Jurkat, Clone E6-1 (cell line): ENCODE measurements around the gene TMEM80. TPM values are rescaled to one million over a fixed set of nuclear protein-coding genes. Genes with fewer than 3 reads are reported as not detected.
"Not testable (repeated sequence)": the region's sequence is repeated elsewhere in the genome, so short reads cannot be mapped to it uniquely, and the experiment has no call there.

Experiments
- DNase-seq: peaks from one replicate; pipeline ENCODE4 v3.0.0-alpha.2; 2011; ENCODE audit warnings: low read depth, low spot score
- H3K4me3 ChIP-seq: 2 replicates; pipeline ENCODE4 v1.5.1; 2011; ENCODE audit warnings: mild to moderate bottlenecking, low read length, control low read depth, moderate library complexity
- polyA plus RNA-seq: library from polyadenylated mRNA; unstranded; fragments of >200 nt; gene quantifications from one replicate; pipeline ENCODE4 v1.2.1, GENCODE V29; 2012; ENCODE audit warnings: missing spikeins; ENCODE audit not compliant: insufficient read length, insufficient read depth

The TMEM80 gene
- polyA plus RNA-seq, result 22.0 TPM

DNA sequence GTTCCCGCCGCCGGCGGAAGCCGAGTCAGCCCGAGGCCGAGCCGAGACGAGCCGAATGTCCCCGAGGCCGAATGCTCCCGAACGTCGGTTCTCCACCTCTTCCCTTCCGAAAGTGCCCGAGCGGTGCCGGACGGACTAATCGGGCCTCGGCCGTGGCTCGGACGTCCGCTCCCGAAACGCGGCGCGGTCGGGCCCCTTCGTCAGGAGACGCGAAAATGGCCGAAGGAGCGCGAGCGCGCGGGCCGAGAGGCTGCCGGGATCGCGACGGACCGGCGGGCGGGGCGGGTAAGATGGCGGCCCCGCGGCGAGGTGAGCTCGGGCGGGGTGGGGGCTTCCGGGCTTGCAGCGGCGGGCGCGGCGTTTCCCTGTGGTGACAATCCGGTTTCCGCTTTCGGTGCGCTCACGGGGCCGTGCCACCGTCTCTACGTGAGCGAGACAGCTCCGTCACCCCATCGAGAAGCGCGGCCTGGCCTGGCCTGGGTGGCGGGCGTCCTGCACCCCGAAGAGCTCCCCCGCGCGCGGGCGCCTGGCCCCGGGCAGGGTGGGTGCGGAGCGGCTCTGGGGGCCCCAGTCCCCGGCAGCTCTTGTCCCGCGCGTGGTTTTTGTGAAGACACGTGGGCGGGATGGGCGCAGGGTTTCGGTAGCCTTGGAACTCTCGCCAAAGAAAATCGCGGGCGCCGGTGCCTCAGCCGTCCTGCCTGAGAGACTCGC is at the start of gene TMEM80:
Gene TMEM80, plus strand, starts transcription at position 279 of the 711 bp plus-strand sequence. Its CDS starts 12 bp downstream, at position 291.
- peak; percentile 94 for DNase-seq
- H3K4me3 ChIP-seq, result peak within 1 kb of the TSS; percentile 89

DNA sequence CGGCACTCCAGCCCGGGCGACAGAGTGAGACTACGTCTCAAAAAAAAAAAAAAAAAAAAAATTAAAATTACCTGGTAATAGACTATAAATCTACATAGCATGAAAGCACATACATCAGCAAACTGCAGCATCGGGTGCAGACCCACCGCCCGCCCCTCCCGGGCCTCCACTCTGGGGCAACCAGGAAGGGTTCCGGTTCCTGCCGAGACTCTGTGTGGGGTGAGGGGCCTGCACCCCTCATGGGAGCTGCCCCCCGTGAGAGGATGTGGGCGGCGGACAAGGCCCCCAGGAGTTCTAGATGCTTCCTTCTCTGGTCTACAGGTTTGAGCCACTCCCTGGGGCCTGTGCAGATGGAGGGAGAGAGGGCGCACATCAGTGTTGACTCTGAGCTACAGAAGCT is 49.4 kb upstream of the TMEM80 start:
- no peak overlapping the region for H3K4me3 ChIP-seq
- DNase-seq, result no peak

DNA sequence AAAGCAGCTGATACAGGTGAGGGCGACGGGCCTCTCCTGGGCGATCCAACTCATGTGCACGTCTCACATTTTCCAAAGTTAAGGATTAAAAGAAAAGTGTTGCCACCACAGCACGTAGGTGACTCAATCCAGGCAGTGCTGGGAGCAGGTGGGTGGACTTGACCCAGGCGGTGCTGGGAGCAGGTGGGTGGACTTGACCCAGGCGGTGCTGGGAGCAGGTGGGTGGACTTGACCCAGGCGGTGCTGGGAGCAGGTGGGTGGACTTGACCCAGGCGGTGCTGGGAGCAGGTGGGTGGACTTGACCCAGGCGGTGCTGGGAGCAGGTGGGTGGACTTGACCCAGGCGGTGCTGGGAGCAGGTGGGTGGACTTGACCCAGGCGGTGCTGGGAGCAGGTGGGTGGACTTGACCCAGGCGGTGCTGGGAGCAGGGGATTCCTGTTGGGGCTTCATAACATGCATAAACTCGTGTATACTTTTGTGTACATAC is 47.9 kb upstream of the TMEM80 start:
- H3K4me3 ChIP-seq, DNase-seq: not testable (repeated sequence)

DNA sequence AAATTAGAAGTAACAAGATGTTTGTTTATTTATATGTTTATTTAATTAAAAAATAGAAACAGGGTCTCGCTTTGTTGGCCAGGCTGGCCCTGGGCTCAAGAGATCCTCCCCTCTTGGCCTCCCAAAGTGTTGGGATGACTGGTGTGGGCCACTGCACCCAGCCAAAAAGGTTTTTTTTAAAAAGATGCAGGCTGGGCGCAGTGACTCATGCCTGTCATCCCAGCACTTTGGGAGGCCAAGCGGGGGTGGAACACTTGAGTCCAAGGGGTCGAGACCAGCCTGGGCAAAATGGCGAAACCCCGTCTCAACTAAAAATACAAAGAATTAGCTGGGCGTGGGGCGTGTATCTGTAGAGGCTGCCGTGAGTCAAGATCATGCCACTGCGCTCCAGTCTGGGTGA is 45.1 kb upstream of the TMEM80 start:
- no peak overlapping the region for H3K4me3 ChIP-seq

DNA sequence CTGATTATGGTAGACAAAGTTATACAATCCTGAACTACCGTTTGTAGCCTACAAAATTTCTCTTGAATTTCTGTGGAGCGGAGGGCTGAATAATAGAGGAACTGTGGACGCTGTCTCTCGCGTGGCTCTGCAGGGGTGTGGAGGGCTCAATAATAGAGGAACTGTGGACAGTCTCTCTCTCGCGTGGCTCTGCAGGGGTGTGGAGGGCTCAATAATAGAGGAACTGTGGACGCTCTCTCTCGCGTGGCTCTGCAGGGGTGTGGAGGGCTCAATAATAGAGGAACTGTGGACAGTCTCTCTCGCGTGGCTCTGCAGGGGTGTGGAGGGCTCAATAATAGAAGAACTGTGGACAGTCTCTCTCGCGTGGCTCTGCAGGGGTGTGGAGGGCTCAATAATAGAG is 42.5 kb upstream of the TMEM80 start:
- not testable (repeated sequence) for DNase-seq, H3K4me3 ChIP-seq

More for the DNA sequence above, 45.1 kb upstream of the TMEM80 start:
- DNase-seq, result no peak

DNA sequence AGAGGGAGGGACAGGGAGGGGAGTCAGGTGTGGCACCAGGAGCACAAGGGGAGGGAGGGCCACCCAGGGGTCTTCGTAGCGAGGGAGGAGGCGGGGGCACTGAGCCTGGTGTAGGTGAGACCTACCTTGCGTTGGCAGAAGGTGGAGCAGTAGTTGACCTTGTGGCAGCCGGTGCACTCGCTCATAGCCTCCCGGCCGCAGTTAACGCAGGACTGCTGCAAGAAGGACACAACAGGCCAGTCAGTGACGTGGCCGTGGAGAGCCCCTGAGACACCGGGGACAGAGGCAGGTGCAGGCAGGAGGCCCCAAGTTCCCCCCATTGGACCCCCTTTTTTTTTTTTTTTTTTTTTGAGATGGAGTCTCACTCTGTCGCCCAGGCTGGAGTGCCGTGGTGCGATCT is 41.8 kb upstream of the TMEM80 start:
- DNase-seq, result no peak
- H3K4me3 ChIP-seq, result no peak overlapping the region

DNA sequence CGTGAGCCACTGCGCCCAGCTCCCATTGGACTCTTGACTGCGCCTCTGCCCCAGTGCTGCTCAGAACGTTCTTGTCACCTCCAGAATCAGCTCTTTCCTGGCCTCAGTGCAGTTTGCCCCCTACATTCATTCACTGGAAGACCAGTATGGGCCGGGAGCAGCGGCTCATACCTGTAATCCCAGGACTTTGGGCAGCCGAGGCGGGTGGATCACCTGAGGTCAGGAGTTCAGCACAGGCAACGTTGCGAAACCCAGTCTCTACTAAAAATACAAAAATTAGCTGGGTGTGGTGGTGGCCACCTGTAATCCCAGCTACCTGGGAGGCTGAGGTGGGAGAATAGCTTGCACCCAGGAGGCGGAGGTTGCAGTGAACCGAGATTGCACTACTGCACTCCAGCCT is 41.2 kb upstream of the TMEM80 start:
- not testable (repeated sequence) for H3K4me3 ChIP-seq, DNase-seq

DNA sequence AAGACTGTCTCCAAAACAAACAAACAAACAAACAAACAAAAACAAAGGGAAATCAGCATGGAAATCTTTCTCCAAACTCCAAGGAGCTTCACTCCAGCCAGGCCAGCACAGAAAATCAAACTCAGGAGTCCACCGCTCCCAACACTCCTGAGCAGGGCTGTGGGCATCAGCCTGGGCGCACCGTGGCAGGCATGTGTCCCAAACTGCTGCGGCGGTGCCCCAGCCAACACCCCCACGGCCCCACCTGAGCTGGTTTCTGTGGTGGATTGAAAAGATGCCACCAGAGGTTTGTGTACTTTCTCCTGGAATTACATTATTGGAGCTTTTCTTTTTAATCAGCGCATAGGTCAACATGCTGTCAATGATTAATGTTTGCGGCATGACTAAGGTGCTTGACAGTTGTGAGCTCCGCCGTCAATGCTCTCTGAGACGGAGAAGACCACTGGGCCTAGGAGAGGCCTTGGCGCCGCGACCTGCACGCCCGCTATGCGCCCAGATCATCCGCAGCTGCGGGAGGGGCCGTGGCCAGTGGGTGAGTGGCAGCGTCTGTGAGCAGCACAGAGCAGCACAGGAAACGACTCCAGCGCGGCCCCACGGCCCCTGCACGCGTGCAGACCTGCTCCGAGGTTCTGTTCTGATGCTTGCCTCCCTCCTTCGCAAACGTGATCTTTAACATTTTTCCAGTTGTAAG is 40.4 kb upstream of the TMEM80 start:
- DNase-seq, result no peak
- H3K4me3 ChIP-seq, result no peak overlapping the region

DNA sequence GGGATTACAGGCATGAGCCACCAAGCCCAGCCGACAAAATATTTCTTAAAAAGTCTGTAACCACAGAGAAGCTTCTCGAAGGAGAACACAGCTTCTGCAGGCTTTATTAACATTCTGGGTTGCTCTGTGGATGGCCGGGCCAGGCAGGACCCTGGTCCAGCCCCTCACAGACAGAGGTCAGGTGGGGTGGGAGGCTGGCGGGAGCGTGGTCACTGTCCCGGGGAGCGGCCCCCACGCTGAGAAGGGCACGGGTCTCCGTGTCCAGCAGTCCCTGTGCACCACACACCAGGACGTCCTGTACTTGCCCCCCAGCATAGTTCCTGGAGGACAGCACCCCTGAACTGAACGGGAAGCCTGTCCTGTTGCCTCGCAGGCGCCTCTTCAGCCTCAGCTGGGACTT is 39.2 kb upstream of the TMEM80 start:
- no peak for DNase-seq
- no peak overlapping the region for H3K4me3 ChIP-seq

DNA sequence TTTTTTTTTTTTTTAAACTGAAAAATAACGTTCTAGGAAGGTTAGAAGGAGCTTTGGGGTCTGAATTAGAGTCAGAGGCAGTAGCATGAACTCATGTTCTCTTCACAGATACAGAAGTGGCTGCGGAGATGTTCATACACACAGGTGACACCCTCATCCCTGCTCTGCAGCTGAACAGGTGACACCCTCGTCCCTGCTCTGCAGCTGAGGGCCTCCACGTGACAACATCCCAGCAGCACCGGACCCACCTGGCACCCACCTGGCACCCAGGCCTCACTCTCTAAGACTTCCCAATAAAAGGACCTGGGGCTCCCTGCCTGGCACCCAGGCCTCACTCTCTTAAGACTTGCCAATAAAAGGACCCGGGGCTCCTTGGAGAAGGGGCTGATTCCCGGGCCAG is 38.8 kb upstream of the TMEM80 start:
- DNase-seq, result no peak
- no peak overlapping the region for H3K4me3 ChIP-seq

DNA sequence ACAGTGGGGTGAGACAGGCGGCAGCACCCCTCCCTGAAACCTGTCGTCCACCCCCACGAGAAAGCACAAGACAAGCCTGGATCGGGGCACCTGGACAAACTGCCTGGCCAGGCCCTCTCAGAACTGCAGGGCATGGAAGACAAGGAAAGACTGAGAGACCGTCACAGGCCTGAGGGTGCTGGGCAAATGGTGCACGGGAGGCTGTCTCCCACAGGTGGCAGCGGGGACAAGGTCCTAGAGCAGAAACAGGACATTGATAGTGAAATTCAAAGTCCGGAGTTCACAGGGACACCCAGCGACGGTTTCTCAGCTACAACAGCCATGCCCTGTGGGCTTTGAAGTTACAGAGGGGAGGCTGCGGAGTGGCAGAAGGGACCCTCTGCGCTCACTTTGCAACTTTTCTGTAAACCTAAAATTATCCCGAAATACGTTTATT is 37.9 kb upstream of the TMEM80 start:
- H3K4me3 ChIP-seq, result no peak overlapping the region
- no peak for DNase-seq

DNA sequence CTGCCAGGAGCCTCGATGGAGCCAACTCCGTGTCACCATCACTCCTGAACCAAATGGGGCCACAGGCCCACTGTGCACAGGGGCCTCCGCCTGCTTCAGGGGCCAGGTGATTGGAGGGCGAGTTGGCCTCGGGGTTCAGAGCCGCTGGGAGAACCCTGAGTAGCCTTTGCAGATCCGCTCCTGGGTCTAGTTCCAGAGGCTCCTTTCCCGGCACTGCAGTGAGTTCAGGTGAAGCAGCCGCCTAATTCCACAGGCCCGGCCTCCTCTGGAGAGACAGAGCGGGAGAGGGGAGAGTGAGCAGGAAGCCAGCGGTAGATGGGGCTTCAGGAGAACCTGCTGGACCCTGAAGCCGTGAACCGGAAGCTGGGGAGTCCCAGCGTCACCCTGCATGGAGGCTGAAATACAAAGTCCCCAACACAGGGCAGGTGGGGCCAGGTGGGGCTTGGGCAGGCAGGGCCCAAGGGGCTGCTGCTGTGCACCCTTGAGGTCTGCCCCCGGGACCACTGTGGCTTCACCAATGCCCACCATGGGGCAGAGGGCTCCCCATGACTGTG is 36.0 kb upstream of the TMEM80 start:
- DNase-seq, result no peak

DNA sequence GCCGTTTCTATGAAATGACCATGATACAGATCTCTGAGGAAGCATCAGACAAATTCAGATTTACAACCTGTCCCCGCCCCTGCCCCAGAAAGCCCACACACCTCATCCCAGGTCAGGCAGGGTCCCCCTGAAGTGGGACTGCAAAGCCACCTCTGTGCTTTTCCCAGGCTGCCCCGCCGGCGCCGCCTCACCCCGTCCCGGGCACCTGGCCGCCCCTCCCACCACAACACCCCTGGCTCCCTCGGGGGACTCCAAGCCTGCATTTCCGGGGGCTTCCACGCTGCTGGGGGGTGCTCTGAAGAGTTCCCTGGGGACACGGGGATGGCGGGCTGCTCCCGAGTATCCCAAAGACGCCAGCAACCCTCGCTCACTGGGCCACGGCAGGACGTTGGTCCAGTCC is 35.3 kb upstream of the TMEM80 start:
- no peak for DNase-seq
- H3K4me3 ChIP-seq, result no peak overlapping the region

More for the DNA sequence above, 36.0 kb upstream of the TMEM80 start:
- no peak overlapping the region for H3K4me3 ChIP-seq

DNA sequence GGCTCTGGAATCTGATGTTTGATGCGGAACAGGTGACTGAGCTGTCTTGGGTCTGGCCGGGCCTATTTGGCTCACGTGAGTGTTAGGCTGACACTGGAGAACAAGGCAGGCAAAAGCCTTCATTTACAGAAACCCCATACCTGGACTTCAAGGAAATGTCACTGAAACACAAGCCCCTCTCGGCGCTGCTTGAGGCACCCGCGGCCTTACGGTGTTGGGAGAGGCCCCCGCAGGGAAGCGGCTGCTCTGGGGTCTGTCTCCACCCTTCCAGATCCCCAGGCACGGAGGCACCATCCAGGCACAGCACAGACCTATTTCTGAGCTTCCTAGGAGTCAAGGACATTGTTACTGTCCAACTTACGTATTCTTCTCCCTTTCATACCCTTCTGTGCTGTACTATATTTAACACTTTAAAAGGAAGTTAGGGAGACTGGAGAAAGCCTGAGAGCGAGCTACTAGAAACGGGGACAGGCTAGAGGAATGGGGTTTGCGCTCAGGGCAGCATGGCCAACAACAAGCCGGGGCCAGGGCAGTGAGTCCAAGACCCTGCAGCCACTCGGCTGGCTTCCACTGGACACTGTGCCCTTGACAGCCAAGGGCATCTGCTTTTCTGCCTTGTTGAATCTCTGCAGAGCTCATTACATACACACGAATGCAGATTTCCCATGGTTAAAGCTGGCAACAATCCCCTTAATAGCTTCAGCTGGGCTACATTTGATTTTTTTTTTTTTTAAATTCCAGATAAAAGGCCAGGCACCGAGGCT is 34.8 kb upstream of the TMEM80 start:
- H3K4me3 ChIP-seq, result no peak overlapping the region
- DNase-seq, result no peak

DNA sequence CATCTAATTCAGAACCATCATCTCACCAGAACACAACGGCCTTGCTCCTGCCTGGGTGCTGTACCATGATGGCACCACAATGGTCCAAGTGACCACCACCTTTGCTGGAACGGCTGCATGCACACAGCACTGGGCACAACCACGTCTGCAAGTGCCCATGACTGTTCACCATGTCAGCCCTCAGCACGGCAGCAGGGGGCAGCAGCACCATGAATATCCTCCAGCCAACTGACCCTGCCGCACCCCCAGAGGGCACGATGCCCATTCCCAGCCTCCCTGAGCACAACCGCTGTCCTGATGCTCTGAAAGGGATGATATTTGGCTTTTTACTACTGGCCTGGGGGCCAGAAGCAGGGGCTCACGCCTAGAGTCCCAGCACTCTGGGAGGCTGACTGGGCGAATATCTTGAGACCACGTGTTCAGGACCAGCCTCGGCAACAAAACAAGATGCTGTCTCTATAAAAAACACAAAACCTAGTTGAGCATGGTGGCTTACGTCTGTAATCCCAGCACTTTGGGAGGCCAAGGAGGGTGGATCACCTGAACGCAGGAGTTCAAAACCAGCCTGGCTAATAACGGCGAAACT is 32.8 kb upstream of the TMEM80 start:
- DNase-seq, result no peak
- H3K4me3 ChIP-seq, result no peak overlapping the region

DNA sequence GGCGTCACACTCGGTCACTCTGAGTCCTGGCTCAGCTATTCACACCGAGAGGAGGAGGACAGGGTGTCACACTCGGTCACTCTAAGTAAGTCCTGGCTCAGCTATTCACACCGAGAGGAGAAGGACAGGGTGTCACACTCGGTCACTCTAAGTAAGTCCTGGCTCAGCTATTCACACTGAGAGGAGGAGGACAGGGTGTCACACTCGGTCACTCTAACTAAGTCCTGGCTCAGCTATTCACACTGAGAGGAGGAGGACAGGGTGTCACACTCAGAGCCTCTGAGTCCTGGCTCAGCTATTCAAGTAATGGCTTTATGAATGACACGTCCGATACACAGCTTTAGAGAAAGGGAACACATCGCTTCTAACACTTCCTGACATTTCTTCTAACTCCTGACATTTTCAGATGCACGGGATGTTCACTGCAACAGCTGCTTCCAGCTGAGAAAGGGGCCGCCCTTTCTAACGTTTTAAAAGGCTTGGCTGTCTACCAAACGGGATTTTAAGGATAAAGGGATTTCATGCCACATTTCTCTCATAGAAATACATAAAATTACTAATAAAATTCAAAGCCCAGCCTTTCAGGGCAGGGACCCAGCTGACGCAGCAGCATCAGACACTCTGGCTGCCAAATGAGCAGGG is 30.4 kb upstream of the TMEM80 start:
- DNase-seq, result no peak
- H3K4me3 ChIP-seq, result no peak overlapping the region

DNA sequence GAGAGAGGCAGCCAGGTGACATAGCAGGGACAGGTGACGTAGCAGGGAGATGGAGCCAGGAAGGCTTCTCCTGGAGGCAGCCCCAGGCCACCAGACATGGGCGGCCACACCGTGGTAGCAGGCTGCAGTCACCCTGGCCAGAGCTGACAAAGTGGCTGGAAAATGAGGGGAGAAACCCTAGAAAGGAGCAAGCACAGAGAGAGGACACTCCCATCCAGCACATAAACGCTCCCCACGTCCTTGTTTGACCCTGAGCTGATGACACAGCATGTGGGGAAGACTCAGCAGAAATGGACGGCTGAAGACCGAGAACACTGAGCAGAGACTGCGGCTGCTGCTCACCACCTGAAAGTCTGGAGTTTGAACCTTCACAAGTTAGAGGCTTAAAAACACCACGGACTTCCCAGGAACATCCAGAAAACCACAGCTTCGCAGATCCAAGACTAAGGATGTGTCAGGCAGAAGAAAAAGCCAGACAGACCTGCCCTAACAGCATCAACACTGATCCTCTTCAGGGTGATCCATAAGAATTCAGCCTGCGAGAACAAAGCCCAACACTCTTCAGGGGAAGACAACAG is 29.8 kb upstream of the TMEM80 start:
- no peak overlapping the region for H3K4me3 ChIP-seq
- no peak for DNase-seq

DNA sequence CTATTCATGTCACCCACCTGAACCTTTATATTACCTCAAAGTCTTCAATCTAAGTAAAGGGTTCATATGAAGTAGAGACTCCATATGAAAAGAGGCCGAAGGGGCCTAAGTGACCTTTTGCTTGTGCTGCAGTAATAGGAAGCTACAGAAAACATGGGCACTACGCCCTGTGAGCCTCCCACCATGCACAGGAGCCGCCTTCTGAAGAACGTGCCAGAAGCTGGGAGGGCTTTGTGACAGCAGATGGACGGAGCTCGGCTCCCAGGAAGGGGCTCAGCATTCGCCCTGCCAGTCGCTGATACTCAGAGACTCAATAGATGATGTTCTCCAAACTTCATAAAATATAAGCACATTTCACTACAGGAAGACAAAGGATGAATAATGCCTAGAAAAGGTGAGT is 21.8 kb upstream of the TMEM80 start:
- H3K4me3 ChIP-seq, result no peak overlapping the region
- DNase-seq, result no peak
